ENCODE measurements around the gene TRERF1. TPM values are rescaled to one million over a fixed set of nuclear protein-coding genes. Genes with fewer than 3 reads are reported as not detected.

Gene TRERF1
- total RNA-seq, 1 donor from 2014 or later = 12.8 TPM

GRCh38 chr6:42259286-42259685 is 192.4 kb downstream of the TRERF1 start:
- no peak for DNase-seq
- Mint-ChIP-seq H3K27me3 (ENCODE audit: unreplicated experiment) (peaks cover 8% of the 10 kb centered on the region), H3K4me3 (ENCODE audit: unreplicated experiment) (no peak overlapping the region), H3K27ac (ENCODE audit: unreplicated experiment) (no peak overlapping the region), H3K9me3 (ENCODE audit: unreplicated experiment) (peaks cover 4% of the 10 kb centered on the region), H3K36me3 (ENCODE audit: unreplicated experiment) (no peaks in the 10 kb centered on the region), H3K4me1 (ENCODE audit: low read depth, unreplicated experiment) (peaks cover 4% of the 10 kb centered on the region)
- TF ChIP-seq, protein P1, sequence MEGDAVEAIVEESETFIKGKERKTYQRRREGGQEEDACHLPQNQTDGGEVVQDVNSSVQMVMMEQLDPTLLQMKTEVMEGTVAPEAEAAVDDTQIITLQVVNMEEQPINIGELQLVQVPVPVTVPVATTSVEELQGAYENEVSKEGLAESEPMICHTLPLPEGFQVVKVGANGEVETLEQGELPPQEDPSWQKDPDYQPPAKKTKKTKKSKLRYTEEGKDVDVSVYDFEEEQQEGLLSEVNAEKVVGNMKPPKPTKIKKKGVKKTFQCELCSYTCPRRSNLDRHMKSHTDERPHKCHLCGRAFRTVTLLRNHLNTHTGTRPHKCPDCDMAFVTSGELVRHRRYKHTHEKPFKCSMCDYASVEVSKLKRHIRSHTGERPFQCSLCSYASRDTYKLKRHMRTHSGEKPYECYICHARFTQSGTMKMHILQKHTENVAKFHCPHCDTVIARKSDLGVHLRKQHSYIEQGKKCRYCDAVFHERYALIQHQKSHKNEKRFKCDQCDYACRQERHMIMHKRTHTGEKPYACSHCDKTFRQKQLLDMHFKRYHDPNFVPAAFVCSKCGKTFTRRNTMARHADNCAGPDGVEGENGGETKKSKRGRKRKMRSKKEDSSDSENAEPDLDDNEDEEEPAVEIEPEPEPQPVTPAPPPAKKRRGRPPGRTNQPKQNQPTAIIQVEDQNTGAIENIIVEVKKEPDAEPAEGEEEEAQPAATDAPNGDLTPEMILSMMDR (IDR thresholded peaks at IDR 0.05; ENCODE audit: partially characterized antibody, unreplicated experiment) = no peak

DNA sequence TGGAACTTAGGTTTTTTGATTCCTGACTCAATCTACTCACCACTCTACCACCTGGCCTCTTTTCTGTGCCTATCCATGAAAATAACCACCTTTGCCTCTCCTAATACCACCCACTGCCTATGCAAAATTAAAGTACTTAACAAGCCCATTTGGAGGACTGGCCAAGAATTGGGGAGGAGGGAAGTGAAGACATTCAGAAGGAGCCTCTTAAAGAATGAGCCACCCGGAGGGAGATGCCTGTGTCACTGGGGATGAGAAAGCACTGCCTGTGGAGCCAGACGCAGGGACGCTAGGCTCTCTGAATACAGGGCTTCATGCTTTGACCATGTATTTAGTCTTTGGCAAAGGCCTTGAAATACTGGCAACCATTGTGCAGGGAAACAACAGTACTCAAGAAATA is 194.1 kb downstream of the TRERF1 start:
- H3K27ac Mint-ChIP-seq (ENCODE audit: unreplicated experiment) = no peak overlapping the region
- H3K4me1 Mint-ChIP-seq (ENCODE audit: low read depth, unreplicated experiment) = peaks cover 4% of the 10 kb centered on the region
- peaks cover 3% of the 10 kb centered on the region for H3K9me3 Mint-ChIP-seq (ENCODE audit: unreplicated experiment)
- H3K4me3 Mint-ChIP-seq (ENCODE audit: unreplicated experiment) = no peak overlapping the region
- TF ChIP-seq, protein P1 (IDR thresholded peaks at IDR 0.05; ENCODE audit: partially characterized antibody, unreplicated experiment) = no peak
- peaks cover 10% of the 10 kb centered on the region for H3K27me3 Mint-ChIP-seq (ENCODE audit: unreplicated experiment)
- DNase-seq = no peak
- H3K36me3 Mint-ChIP-seq (ENCODE audit: unreplicated experiment) = peaks cover 5% of the 10 kb centered on the region

- no peak for DNase-seq
- Mint-ChIP-seq H3K36me3 (ENCODE audit: unreplicated experiment) (peaks cover 5% of the 10 kb centered on the region), H3K4me3 (ENCODE audit: unreplicated experiment) (no peak overlapping the region), H3K9me3 (ENCODE audit: unreplicated experiment) (peaks cover 3% of the 10 kb centered on the region), H3K4me1 (ENCODE audit: low read depth, unreplicated experiment) (peaks cover 2% of the 10 kb centered on the region), H3K27me3 (ENCODE audit: unreplicated experiment) (peaks cover 10% of the 10 kb centered on the region), H3K27ac (ENCODE audit: unreplicated experiment) (no peak overlapping the region)
- TF ChIP-seq, protein P1 (IDR thresholded peaks at IDR 0.05; ENCODE audit: partially characterized antibody, unreplicated experiment) = no peak
Observed at GRCh38 chr6:42257063-42257462, 194.7 kb downstream of the TRERF1 start.

DNA sequence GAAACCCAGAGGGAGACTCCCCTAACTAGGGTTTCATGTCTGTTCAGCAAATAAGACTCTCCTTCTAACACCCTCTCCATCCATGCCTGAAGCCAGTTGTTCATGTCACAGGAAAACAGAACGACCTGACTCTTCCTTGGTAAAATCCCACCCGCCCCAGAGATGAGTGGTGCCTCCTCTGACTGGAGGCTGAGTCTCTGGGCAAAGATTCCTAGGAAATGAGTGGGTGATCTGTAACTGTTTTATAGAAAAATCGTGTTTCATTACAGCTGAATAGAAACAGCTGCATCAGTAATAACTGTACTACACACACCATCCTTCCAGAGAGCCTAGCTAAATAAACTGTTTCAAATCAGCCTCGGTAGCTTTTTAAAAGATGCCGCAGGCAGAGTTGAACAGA is 196.7 kb downstream of the TRERF1 start:
- Mint-ChIP-seq H3K4me1 (ENCODE audit: low read depth, unreplicated experiment) (peaks cover 3% of the 10 kb centered on the region), H3K9me3 (ENCODE audit: unreplicated experiment) (peaks cover 3% of the 10 kb centered on the region), H3K27ac (ENCODE audit: unreplicated experiment) (no peak overlapping the region), H3K27me3 (ENCODE audit: unreplicated experiment) (peaks cover 10% of the 10 kb centered on the region), H3K4me3 (ENCODE audit: unreplicated experiment) (no peak overlapping the region), H3K36me3 (ENCODE audit: unreplicated experiment) (peaks cover 5% of the 10 kb centered on the region)
- TF ChIP-seq, protein P1 (IDR thresholded peaks at IDR 0.05; ENCODE audit: partially characterized antibody, unreplicated experiment) = no peak
- DNase-seq = no peak

- Mint-ChIP-seq H3K4me1 (ENCODE audit: low read depth, unreplicated experiment) (peaks cover 5% of the 10 kb centered on the region), H3K4me3 (ENCODE audit: unreplicated experiment) (no peak overlapping the region), H3K9me3 (ENCODE audit: unreplicated experiment) (peaks cover 3% of the 10 kb centered on the region), H3K27ac (ENCODE audit: unreplicated experiment) (no peak overlapping the region), H3K36me3 (ENCODE audit: unreplicated experiment) (peaks cover 5% of the 10 kb centered on the region), H3K27me3 (ENCODE audit: unreplicated experiment) (peaks cover 10% of the 10 kb centered on the region)
- DNase-seq = no peak
- TF ChIP-seq, protein P1 (IDR thresholded peaks at IDR 0.05; ENCODE audit: partially characterized antibody, unreplicated experiment) = no peak
Observed at GRCh38 chr6:42254505-42254904, 197.2 kb downstream of the TRERF1 start.
